ENCODE data around the gene FAM171A1.
A peak's percentile ranks its signal among the peaks of the same experiment; 100 is the strongest.

FAM171A1 gene

DNA sequence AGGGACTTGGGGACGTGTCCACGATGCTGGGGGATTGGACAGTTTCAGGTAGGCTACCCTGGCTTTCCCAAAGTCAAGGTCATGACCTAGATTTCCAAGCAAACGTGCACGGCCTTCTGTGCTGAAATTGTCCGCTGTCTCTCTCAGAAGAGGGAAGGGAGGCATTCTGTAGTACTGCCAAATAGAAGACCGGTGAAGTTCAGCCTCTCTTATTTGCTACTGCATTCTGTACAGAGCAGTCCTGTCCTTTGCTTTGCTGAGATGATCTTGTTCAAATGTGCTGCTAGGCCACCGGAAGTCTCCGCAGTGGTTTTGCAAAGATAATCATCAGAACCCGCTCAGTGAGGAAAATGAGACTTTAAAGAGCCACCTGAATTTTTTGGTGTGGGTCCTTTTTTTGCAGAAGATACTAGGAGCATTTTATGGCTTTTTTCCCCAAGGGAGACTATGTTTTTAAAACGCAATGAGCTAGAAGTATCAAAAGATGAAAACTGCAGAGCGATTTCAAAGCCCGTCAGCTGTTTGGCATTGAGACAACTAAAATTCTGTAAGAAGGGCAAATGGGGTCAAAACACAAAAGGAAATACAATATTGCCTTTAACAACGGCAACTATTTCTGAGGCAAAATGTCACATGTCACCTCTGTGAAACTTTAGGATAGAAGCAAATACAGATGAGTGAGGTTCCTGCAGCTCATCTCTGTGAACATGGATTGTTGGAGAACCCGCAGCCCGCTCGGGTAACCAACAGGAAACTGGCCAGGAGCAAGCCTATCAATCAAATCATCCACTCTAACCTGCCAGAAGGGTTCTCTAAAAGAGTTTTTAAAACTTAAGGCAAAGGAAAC, 201.3 kb downstream of the FAM171A1 start:
- DNase-seq (ENCODE audit: low read depth, low spot score) = no peak

GRCh38 chr10:15168786-15169554, 202.1 kb downstream of the FAM171A1 start:
- peak; percentile 64 for DNase-seq (ENCODE audit: low read depth, low spot score)

DNA sequence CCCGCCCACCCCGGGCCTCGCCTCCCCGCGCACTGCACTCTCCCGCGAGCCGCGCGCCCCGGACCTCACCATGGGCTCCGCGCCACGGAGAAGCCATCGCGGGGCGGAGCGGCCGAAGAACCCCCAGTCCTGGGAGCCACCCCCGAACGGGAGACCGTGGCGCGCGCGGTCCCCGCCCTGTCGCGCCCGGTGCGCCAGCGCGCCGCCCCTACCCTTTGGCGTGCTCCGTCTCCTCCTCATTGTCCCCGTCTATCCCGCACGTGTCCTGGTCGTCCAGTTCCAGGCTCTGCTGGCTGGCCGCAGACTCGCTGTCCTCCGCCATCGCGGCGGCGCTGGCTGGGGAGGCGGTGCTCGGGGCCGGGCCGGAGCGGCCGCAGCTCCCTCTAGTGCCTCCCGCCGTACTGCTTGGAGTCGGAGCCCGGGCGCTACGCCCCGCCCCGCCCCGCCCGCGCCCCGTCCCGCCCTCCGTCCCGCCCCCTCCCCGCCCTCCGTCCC, 202.8 kb downstream of the FAM171A1 start, which contains the start of gene NMT2:
TSS of gene NMT2 (minus strand) at position 403 of the 495 bp plus-strand sequence. CDS start at position 322, 81 bp downstream.
- DNase-seq (ENCODE audit: low read depth, low spot score) = peak; percentile 89

- DNase-seq (ENCODE audit: low read depth, low spot score) = peak; percentile 83
Measured at GRCh38 chr10:15167411-15168290, 203.4 kb downstream of the FAM171A1 start.

DNA sequence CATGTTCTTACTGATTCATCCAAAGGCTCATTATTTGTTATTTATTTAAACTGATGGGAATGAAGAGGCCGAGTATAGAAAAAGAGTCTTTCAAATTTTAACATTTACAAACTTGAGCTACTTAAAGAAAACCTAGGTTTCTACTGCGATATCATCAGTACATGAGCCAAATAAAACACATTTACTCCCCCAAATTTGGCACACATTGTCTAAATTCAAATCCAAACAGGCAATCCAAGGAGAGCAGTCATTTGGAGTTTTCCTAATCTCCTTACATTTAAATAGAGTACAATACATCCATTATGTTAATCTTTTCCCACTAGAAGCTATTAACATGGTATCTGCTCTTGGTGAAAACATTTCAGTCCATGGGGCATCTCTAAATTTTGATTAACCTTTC, 204.8 kb downstream of the FAM171A1 start:
- DNase-seq (ENCODE audit: low read depth, low spot score) = no peak

DNA sequence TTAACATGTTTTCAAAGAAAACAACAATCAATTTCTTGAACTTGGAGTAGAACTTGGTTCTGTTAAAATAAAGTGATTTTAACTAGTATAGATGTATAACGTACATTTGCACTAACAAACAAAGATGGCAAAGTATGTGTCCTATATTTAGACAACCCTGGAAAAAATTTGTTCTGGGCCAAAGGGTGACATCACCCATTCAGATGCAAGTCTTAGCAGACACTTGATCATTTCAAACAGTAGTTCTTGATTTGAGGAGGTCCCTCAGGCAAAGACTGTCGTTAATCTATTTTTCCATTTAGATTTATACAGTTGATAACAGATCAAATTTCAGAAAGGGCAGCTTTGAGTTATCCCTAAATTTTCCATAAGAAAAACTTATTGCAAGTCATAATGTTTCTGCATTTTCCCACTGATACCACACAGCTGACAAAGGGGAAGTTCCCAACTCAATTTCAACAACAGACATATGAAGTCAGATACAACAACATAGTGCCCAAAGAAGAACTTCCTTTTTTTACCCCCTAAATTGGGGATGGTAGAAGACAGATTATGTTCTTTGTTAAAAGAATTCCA, 207.7 kb downstream of the FAM171A1 start:
- DNase-seq (ENCODE audit: low read depth, low spot score) = no peak

All from ELF-1 (cell line).